Small intestine (tissue), 7 donors: ENCODE results near the gene SPEN. TPM values are rescaled to one million over a fixed set of nuclear protein-coding genes. Genes with fewer than 3 reads are reported as not detected.
A peak's percentile ranks its signal among the peaks of the same experiment; 100 is the strongest.

Experiments used
- DNase-seq, 2 donors: peaks; one replicate each; pipeline versions ENCODE4 v3.0.0 to v3.0.0-alpha.2; 2013
- FAIRE-seq: peaks from 2 replicates; lab custom pipeline; 2012; peaks lifted over from hg19 to GRCh38; lab: Jason Lieb, UNC
- H3K27ac ChIP-seq, 3 donors: one replicate each; pipeline ENCODE4 v1.5.1; 2013; ENCODE audit warnings: low read length in 2 of 3, mild to moderate bottlenecking in 2 of 3, control low read depth in 1 of 3, inconsistent platforms in 1 of 3, low read depth in 1 of 3, moderate library complexity in 1 of 3
- H3K27me3 ChIP-seq, 3 donors: one replicate each; pipeline ENCODE4 v1.6.1; 2013; ENCODE audit warnings: low read length in 3 of 3, inconsistent platforms in 1 of 3; ENCODE audit not compliant: control insufficient read depth in 3 of 3, insufficient read depth in 3 of 3
- H3K36me3 ChIP-seq, 3 donors: one replicate each; pipeline ENCODE4 v1.6.1; 2013; ENCODE audit warnings: low read length in 3 of 3, inconsistent platforms in 1 of 3, low read depth in 1 of 3, mild to moderate bottlenecking in 1 of 3, moderate library complexity in 1 of 3; ENCODE audit not compliant: control insufficient read depth in 3 of 3, insufficient read depth in 2 of 3
- H3K4me1 ChIP-seq, 3 donors: one replicate each; pipeline ENCODE4 v1.6.1; 2013; ENCODE audit warnings: low read length in 2 of 3, inconsistent platforms in 1 of 3, low read depth in 1 of 3, mild to moderate bottlenecking in 1 of 3, moderate library complexity in 1 of 3; ENCODE audit not compliant: control insufficient read depth in 3 of 3, insufficient read depth in 2 of 3
- H3K4me3 ChIP-seq, 3 donors: one replicate each; pipeline ENCODE4 v1.5.1; 2013; ENCODE audit warnings: low read length in 3 of 3, control low read depth in 1 of 3, inconsistent platforms in 1 of 3, low read depth in 1 of 3, mild to moderate bottlenecking in 1 of 3, moderate library complexity in 1 of 3
- H3K9me3 ChIP-seq, 2 donors: one replicate each; pipeline ENCODE4 v1.6.1; 2013; ENCODE audit warnings: low read depth in 1 of 2, low read length in 1 of 2; ENCODE audit not compliant: control insufficient read depth in 2 of 2, insufficient read depth in 1 of 2
- WGBS, 3 donors: extraction: QIAGEN DNeasy Blood & Tissue Kit; methylation state at CpG; one replicate each; pipeline ENCODE4 v1.1.7; 2013; 5-methylcytosine and 5-hydroxymethylcytosine counted together
- polyA plus RNA-seq, 4 donors: library from polyadenylated mRNA; stranded (reverse) in 3 of 4; unstranded in 1 of 4; fragments of 200-250 nt in 3 of 4; fragments of 120-200 nt in 1 of 4; gene quantifications; one replicate each; pipeline versions ENCODE4 v1.2.1 to v1.2.3, GENCODE V29; 2013
- donor health status: healthy with polysubstance abuse.
- donor health status: control.
- donor health status: control.
- donor health status: Bipolar disorder and iron deficiency.
- donor health status: healthy.

The SPEN gene
- polyA plus RNA-seq, 4 donors = 12.2 to 48.8 (median 15.9) TPM

DNA sequence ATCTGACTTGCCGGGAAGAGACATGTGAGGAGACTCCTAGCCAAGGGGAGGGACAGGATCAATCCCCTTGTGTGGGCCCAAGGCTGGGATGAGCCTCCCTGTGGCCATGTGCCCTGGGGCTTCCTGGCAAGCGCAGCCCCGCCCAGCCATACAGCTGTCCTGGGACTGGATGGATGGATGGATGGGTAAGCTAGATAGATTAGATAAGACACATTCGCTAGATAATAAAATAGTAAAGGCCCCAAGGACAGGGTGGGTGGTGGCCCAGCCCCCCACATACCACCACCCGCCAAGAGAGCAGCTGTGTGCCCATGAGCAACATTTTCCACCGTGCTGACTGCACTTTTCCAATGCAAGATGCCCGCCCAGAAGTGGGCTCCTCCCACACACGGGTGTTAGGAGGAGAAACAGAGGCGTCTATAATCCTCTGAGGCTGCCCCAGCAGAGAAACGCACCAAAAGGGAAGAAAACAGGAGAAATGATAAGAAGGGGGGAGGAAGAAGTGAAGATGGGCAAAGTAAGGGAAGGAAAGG, 103.3 kb downstream of the SPEN start:
- FAIRE-seq (no peak), DNase-seq (peak in 1 of 2 donors; percentile 47)
- H3K9me3 ChIP-seq = no peaks in the 10 kb centered on the region
- H3K36me3 ChIP-seq = peaks cover 0 to 65% (median 0%) of the 10 kb centered on the region in 3 donors
- no peaks in the 10 kb centered on the region for H3K27me3 ChIP-seq
- H3K27ac ChIP-seq = peak overlapping the region in 1 of 3 donors; percentile 93
- peaks cover 3 to 29% (median 9%) of the 10 kb centered on the region in 3 donors for H3K4me1 ChIP-seq
- WGBS, 3 donors = 50 to 62% (median 52%) methylated on average over 10 of the region's 10 CpGs
- no peak overlapping the region for H3K4me3 ChIP-seq

DNA sequence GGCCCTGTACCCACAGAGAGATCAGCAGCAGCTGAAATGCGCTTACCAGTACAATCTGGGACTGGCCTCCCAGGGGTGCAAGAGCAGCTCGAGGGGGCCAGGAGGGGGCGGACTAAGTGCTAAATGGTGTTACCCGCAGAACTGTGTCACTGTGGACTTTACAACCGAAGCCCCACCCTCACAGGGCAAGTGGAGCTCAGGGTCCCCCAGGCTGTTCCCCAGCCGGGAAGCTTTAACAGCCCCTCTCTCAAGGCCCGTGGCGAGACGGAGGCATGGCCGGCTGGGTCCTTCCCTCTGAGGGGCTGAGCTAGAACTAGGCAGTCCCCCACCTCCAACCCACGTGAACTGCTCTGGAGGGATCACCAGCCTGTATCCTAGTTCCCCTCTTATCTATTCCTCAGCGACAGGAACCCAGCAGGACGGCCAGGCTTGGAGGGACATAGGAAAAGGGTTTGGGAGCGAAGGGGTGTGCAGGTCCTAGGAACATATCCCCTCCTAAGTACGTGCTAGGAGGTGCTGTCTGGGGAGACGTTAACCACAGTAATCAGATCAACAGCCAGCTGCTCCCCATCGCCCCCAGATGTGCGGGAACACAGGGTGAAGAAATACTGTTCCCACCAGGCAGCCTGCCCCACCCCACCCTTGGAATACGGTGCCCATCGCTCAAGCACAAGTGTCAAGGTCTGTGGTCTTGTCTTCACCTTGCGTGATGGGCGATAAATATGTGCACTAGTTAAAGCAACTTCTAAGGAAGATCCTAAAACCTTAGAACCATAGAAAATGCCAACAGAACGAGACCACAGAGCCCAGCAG, 104.0 kb downstream of the SPEN start:
- no peak overlapping the region for H3K4me3 ChIP-seq
- FAIRE-seq (no peak), DNase-seq (peak in 1 of 2 donors; percentile 70)
- H3K4me1 ChIP-seq = peaks cover 3 to 29% (median 9%) of the 10 kb centered on the region in 3 donors
- no peaks in the 10 kb centered on the region for H3K27me3 ChIP-seq
- WGBS, 3 donors = 57 to 73% (median 70%) methylated on average over 23 of the region's 23 CpGs
- no peaks in the 10 kb centered on the region for H3K9me3 ChIP-seq
- peaks cover 0 to 59% (median 0%) of the 10 kb centered on the region in 3 donors for H3K36me3 ChIP-seq
- H3K27ac ChIP-seq = no peak overlapping the region

DNA sequence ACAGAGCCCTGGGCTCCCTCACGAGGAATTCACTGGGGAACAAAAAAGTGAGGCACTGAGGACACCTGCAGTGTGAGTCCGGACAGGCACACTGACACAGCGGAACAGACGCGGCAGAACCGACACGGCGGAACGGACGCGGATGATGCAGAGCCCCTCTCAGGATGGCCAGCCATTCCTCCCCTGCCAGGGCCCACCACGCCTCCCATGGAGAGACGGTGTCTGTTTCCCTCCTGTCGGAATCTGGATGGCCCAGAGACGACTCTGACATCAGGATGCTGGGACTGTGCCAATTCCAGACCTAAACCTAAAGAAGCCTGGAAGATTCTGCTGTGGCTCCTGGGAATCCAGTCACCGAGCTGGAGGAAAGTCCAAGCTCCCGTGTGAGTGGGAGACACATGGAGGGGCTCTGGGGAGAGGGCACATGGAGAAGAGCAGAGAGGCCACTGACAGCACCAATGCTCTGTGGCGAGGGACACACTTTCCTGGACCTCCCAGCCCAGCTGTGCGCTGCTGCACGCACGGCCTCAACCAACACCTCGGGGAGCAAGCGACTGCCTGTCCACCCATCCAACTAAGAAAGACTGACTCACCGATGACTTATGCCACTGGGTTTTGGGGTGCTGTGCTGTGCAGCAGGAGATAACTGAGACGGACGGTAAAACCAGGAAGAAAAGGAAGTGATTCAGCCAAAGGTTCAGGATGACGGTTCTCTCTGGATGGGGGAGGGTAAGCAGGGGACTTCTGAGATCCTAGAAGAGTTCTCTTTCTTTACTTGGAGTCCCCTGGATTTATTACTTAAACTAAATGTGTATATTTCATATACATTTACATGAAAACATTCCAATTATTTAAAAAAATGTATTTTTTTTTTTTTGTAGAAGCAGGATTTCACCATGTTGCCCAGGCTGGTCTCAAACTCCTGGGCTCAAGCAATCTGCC, 105.1 kb downstream of the SPEN start:
- no peaks in the 10 kb centered on the region for H3K9me3 ChIP-seq
- H3K27ac ChIP-seq = no peak overlapping the region
- peaks cover 3 to 29% (median 9%) of the 10 kb centered on the region in 3 donors for H3K4me1 ChIP-seq
- 80 to 85% (median 83%) methylated on average over 27 of the region's 27 CpGs for WGBS, 3 donors
- H3K27me3 ChIP-seq = no peaks in the 10 kb centered on the region
- FAIRE-seq = no peak
- H3K4me3 ChIP-seq = no peak overlapping the region
- DNase-seq = no peak
- peaks cover 0 to 53% (median under 1%) of the 10 kb centered on the region in 3 donors for H3K36me3 ChIP-seq

DNA sequence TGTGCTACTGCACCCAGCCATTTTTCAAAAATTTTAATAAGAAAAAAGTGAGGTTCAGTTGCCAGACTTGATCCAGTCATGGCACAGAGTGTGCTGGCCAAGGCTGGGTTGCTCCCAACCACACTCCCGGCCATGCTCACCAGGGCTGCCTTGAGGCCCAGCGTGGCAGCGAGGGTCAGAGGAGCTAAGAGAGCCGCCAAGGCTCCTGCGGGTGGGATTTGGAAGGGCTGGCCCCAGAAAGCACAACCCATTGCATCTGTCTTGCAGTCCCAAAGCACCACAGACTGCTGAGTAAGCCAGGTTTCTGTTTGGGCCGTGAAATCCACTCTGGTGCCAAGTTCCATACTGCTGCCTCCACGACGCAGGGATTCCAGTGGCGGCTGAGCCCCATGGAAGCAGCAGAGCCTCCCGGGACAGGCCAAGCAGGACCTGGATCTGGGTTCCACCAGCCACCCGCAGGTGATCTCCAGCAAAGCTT, 105.8 kb downstream of the SPEN start:
- DNase-seq (no peak), FAIRE-seq (no peak)
- Histone ChIP-seq H3K36me3 (peaks cover 0 to 47% (median 3%) of the 10 kb centered on the region in 3 donors), H3K4me3 (no peak overlapping the region), H3K4me1 (peaks cover 3 to 29% (median 9%) of the 10 kb centered on the region in 3 donors), H3K27ac (peak overlapping the region in 1 of 3 donors; percentile 15), H3K27me3 (no peaks in the 10 kb centered on the region), H3K9me3 (no peaks in the 10 kb centered on the region)
- WGBS, 3 donors = 86 to 93% (median 92%) methylated on average over 11 of the region's 11 CpGs

DNA sequence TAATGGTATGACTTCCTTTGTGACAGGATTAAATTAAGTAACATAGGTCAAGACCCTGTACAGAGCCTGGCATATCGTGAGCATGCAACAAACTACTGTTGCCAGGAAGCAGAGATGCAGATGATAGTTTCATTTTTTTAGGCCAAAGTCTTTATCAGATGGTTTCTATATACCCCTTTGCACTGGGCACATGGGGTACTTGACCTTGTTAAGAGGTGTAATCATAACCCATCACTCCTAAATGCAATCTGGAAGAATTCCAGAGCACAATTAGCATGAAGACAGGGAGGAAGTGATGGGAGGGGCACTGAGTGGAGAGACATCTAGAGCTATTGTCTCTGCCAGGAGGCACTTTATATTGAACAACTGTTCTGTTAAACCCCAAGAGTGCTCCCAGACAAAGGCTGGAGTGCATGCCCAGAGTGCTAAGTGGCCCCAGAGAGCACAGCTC, 106.3 kb downstream of the SPEN start:
- FAIRE-seq = no peak
- WGBS, 3 donors = 56 to 73% (median 63%) methylated on average over 1 of the region's 1 CpG
- no peaks in the 10 kb centered on the region for H3K27me3 ChIP-seq
- H3K36me3 ChIP-seq = peaks cover 0 to 47% (median 3%) of the 10 kb centered on the region in 3 donors
- H3K27ac ChIP-seq = no peak overlapping the region
- H3K9me3 ChIP-seq = no peaks in the 10 kb centered on the region
- DNase-seq = no peak
- peaks cover 3 to 29% (median 9%) of the 10 kb centered on the region in 3 donors for H3K4me1 ChIP-seq
- no peak overlapping the region for H3K4me3 ChIP-seq

DNA sequence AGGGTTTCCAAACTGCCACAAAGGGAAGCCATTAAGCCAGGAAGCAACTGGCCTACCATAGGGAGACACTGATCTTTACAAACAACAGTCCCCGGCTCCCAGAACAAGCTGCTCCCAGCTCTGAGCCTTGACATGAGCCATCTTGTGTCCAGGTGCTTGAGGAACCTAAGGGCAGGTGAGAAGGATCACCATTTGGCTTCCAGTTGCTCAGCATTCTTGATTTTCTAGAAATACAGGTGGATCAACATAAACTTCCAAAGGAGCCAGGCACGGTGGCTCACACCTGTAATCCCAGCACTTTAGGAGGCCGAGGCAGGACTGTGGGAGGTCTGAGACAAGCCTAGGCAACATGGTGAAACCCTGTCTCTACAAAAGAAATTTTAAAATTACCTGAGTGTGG, 106.8 kb downstream of the SPEN start:
- H3K36me3 ChIP-seq = peaks cover 0 to 47% (median 3%) of the 10 kb centered on the region in 3 donors
- FAIRE-seq (no peak), DNase-seq (no peak)
- H3K9me3 ChIP-seq = no peaks in the 10 kb centered on the region
- 90 to 97% (median 90%) methylated on average over 3 of the region's 3 CpGs for WGBS, 3 donors
- no peaks in the 10 kb centered on the region for H3K27me3 ChIP-seq
- H3K4me3 ChIP-seq = no peak overlapping the region
- no peak overlapping the region for H3K27ac ChIP-seq
- H3K4me1 ChIP-seq = peaks cover 3 to 24% (median 9%) of the 10 kb centered on the region in 3 donors

DNA sequence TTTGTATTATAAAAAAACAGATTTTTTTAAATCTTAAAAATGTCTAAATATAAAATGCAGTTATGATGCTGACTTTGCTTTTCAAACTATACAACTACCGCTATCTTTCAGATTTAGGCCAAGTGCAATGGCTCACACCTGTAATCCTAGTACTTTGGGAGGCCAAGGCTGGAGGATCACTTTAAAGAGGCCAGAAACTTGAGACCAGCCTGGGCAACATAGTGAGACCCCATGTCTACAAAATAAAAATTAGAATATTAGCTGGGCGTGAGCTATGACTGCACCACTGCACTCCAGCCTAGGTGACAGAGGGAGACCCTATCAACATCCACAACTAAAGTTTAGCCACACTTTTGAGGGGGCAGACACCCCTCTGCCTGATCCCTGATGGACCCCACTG, 108.0 kb downstream of the SPEN start:
- no peak for FAIRE-seq
- Histone ChIP-seq H3K36me3 (peaks cover 0 to 43% (median 3%) of the 10 kb centered on the region in 3 donors), H3K4me3 (no peak overlapping the region), H3K27ac (no peak overlapping the region), H3K9me3 (no peaks in the 10 kb centered on the region), H3K27me3 (no peaks in the 10 kb centered on the region), H3K4me1 (peaks cover 3 to 12% (median 7%) of the 10 kb centered on the region in 3 donors)
- WGBS, 3 donors = 97 to 99% (median 98%) methylated on average over 2 of the region's 2 CpGs
- DNase-seq = no peak

DNA sequence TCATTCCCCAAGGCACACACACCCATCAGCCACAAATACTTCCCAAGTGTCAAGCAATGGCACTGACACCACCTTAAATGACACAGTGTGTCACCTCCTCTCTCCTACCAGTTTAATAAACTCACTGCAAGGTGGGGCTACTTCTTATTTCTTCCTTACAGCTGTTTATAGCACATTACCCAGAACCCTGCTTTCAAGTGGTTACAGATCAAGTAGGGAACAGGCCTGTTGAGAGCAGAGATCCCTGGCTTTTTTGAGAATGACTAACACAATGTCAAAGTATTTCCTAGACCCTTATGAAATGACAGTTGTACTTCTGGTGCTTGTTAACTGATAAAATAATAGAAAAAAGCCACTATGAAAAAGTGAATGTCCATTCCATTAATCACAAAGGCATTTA, 108.6 kb downstream of the SPEN start:
- Histone ChIP-seq H3K36me3 (peaks cover 0 to 41% (median 3%) of the 10 kb centered on the region in 3 donors), H3K27me3 (no peaks in the 10 kb centered on the region), H3K4me3 (no peak overlapping the region), H3K4me1 (peaks cover 3 to 6% (median 3%) of the 10 kb centered on the region in 3 donors), H3K27ac (no peak overlapping the region), H3K9me3 (no peaks in the 10 kb centered on the region)
- DNase-seq = no peak
- FAIRE-seq = no peak
